Spinal cord (tissue), 10 donors: ENCODE measurements around the gene ADRA2C. TPM values are rescaled to one million over a fixed set of nuclear protein-coding genes. Genes with fewer than 3 reads are reported as not detected.

Source experiments
- DNase-seq, 6 donors: peaks; one replicate each; pipeline versions ENCODE4 v3.0.0 to v3.0.0-alpha.2; 2013 to 2015; ENCODE audit warnings: low spot score in 6 of 6, low read depth in 4 of 6
- H3K27ac ChIP-seq: one replicate; pipeline ENCODE4 v1.5.1; 2013; ENCODE audit warnings: low read depth, low read length, control low read depth
- H3K27me3 ChIP-seq: one replicate; pipeline ENCODE4 v1.6.1; 2013; ENCODE audit warnings: low read length; ENCODE audit not compliant: control insufficient read depth, insufficient read depth
- H3K36me3 ChIP-seq: one replicate; pipeline ENCODE4 v1.6.1; 2013; ENCODE audit warnings: low read length; ENCODE audit not compliant: control insufficient read depth, insufficient read depth
- H3K4me1 ChIP-seq: one replicate; pipeline ENCODE4 v1.6.1; 2013; ENCODE audit warnings: low read length; ENCODE audit not compliant: control insufficient read depth, insufficient read depth
- H3K4me3 ChIP-seq: one replicate; pipeline ENCODE4 v1.5.1; 2013; ENCODE audit warnings: low read depth, low read length, control low read depth
- H3K9me3 ChIP-seq: one replicate; pipeline ENCODE4 v1.6.1; 2013; ENCODE audit warnings: low read length; ENCODE audit not compliant: control insufficient read depth, insufficient read depth
- WGBS: methylation state at CpG from one replicate; pipeline ENCODE4 v1.1.5; 2013; ENCODE audit warnings: missing lambda C conversion rate; ENCODE audit not compliant: insufficient coverage; 5-methylcytosine and 5-hydroxymethylcytosine counted together
- polyA plus RNA-seq, 2 donors: library from polyadenylated mRNA; unstranded; fragments of 120-200 nt; gene quantifications; one replicate each; pipeline ENCODE4 v1.2.1, GENCODE V29; 2013; ENCODE audit not compliant: insufficient read length in 2 of 2
- total RNA-seq, 2 donors: library from RNA; depleted of rRNA in 1 of 2; stranded (reverse); fragments of 120-200 nt in 1 of 2; fragments of >200 nt in 1 of 2; gene quantifications; one replicate each; pipeline versions ENCODE4 v1.2.3 to v1.2.4, GENCODE V29; 2013 to 2014
- donor health status: healthy.

Gene ADRA2C
- total and polyA plus RNA-seq, 4 donors = 2.3 to 7.5 (median 4.5) TPM

- no peak overlapping the region for H3K27ac ChIP-seq
- H3K36me3 ChIP-seq = no peaks in the 10 kb centered on the region
- H3K4me1 ChIP-seq = peaks cover 29% of the 10 kb centered on the region
- peak in 2 of 6 donors; percentile 38 to 50 for DNase-seq
- peaks cover 32% of the 10 kb centered on the region for H3K27me3 ChIP-seq
- 5% methylated on average over 107 of the region's 107 CpGs for WGBS
- H3K9me3 ChIP-seq = no peaks in the 10 kb centered on the region
- H3K4me3 ChIP-seq = no peak overlapping the region
Observed at GRCh38 chr4:3766785-3767569, 792 bp downstream of the ADRA2C start.

GRCh38 chr4:3767570-3768288 is 1.5 kb downstream of the ADRA2C start:
- DNase-seq = peak in 2 of 6 donors; percentile 44 to 64
- Histone ChIP-seq H3K27me3 (peaks cover 32% of the 10 kb centered on the region), H3K36me3 (no peaks in the 10 kb centered on the region), H3K9me3 (no peaks in the 10 kb centered on the region), H3K4me1 (peaks cover 29% of the 10 kb centered on the region), H3K27ac (no peak overlapping the region), H3K4me3 (no peak overlapping the region)
- WGBS = 10% methylated on average over 55 of the region's 58 CpGs

GRCh38 chr4:3768842-3769641 is 2.9 kb downstream of the ADRA2C start:
- H3K9me3 ChIP-seq = no peaks in the 10 kb centered on the region
- H3K27me3 ChIP-seq = peaks cover 32% of the 10 kb centered on the region
- no peaks in the 10 kb centered on the region for H3K36me3 ChIP-seq
- no peak overlapping the region for H3K4me3 ChIP-seq
- H3K4me1 ChIP-seq = peaks cover 35% of the 10 kb centered on the region
- no peak overlapping the region for H3K27ac ChIP-seq
- 74% methylated on average over 8 of the region's 14 CpGs for WGBS
- DNase-seq = no peak

- no peak overlapping the region for H3K4me3 ChIP-seq
- H3K9me3 ChIP-seq = no peaks in the 10 kb centered on the region
- peaks cover 34% of the 10 kb centered on the region for H3K27me3 ChIP-seq
- peaks cover 35% of the 10 kb centered on the region for H3K4me1 ChIP-seq
- no peak for DNase-seq
- WGBS = 66% methylated on average over 9 of the region's 9 CpGs
- H3K36me3 ChIP-seq = no peaks in the 10 kb centered on the region
- H3K27ac ChIP-seq = no peak overlapping the region
Observed at GRCh38 chr4:3769642-3770184, 3.5 kb downstream of the ADRA2C start.

GRCh38 chr4:3770323-3771163 is 4.4 kb downstream of the ADRA2C start:
- H3K36me3 ChIP-seq = no peaks in the 10 kb centered on the region
- peaks cover 35% of the 10 kb centered on the region for H3K4me1 ChIP-seq
- no peak overlapping the region for H3K4me3 ChIP-seq
- H3K27me3 ChIP-seq = peaks cover 32% of the 10 kb centered on the region
- H3K27ac ChIP-seq = no peak overlapping the region
- WGBS = 70% methylated on average over 13 of the region's 13 CpGs
- no peaks in the 10 kb centered on the region for H3K9me3 ChIP-seq
- DNase-seq = no peak

GRCh38 chr4:3771164-3771809 is 5.1 kb downstream of the ADRA2C start:
- Histone ChIP-seq H3K9me3 (no peaks in the 10 kb centered on the region), H3K36me3 (no peaks in the 10 kb centered on the region), H3K27ac (no peak overlapping the region), H3K27me3 (peaks cover 34% of the 10 kb centered on the region), H3K4me1 (peaks cover 36% of the 10 kb centered on the region), H3K4me3 (no peak overlapping the region)
- WGBS = 75% methylated on average over 14 of the region's 20 CpGs
- no peak for DNase-seq

GRCh38 chr4:3771939-3772495 is 5.8 kb downstream of the ADRA2C start:
- Histone ChIP-seq H3K4me3 (no peak overlapping the region), H3K27ac (no peak overlapping the region), H3K27me3 (peaks cover 31% of the 10 kb centered on the region), H3K9me3 (no peaks in the 10 kb centered on the region), H3K4me1 (peaks cover 32% of the 10 kb centered on the region), H3K36me3 (no peaks in the 10 kb centered on the region)
- DNase-seq = no peak
- 70% methylated on average over 19 of the region's 24 CpGs for WGBS

- H3K36me3 ChIP-seq = no peaks in the 10 kb centered on the region
- no peak overlapping the region for H3K27ac ChIP-seq
- peaks cover 29% of the 10 kb centered on the region for H3K27me3 ChIP-seq
- H3K4me3 ChIP-seq = no peak overlapping the region
- H3K4me1 ChIP-seq = peaks cover 29% of the 10 kb centered on the region
- 83% methylated on average over 8 of the region's 8 CpGs for WGBS
- no peak for DNase-seq
- no peaks in the 10 kb centered on the region for H3K9me3 ChIP-seq
Observed at GRCh38 chr4:3772632-3773031, 6.4 kb downstream of the ADRA2C start.
